HG02938 (cell line): ENCODE results near the gene BCAR1.
"Not testable (repeated sequence)": the region's sequence is repeated elsewhere in the genome, so short reads cannot be mapped to it uniquely, and the experiment has no call there.

Source experiments
- ATAC-seq: cut with Tn5 transposase; IDR thresholded peaks from one replicate; pipeline ENCODE4 v1.9.1; 2021; ENCODE audit warnings: mild to moderate bottlenecking, moderate library complexity; ENCODE audit not compliant: unreplicated experiment

Gene BCAR1

DNA sequence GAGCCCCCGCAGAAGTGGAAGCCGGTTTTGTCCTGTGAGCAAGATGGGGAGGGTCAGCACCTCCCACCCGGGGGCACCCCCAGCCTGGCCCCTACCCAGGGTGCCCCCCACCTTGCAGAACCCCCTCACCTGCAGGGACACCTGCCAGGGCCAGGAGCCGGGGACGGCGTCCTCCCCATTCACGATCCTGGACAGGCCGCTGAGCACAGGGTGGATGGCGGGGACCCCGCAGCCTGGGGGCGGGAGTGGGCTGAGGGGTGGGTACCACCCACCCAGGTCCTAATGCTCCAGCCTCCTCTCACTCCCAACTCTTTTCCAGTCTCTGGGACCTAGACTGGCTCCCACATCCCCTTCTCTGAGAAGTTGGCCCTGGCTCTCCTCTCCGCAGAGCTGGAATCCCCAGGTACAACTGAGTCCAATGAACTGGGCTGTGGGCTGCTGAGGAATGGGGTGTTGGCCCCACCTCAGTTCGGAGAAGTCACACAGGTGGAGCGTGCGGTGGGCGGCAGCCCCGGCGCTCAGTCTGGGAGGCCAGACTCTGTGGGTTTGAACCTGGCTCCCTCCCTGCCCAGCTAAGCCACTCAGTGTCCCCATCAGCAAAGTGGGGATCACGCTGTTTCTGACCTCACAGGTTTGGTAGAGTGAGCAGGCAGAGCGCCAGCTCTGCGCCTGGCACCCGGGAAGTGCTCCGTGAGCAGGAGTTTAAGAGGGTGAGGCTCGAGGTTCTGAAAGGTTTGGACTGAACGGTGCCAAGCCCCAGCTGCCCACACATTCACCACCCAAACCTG, 45.3 kb downstream of the BCAR1 start:
- ATAC-seq, result not testable (repeated sequence)

DNA sequence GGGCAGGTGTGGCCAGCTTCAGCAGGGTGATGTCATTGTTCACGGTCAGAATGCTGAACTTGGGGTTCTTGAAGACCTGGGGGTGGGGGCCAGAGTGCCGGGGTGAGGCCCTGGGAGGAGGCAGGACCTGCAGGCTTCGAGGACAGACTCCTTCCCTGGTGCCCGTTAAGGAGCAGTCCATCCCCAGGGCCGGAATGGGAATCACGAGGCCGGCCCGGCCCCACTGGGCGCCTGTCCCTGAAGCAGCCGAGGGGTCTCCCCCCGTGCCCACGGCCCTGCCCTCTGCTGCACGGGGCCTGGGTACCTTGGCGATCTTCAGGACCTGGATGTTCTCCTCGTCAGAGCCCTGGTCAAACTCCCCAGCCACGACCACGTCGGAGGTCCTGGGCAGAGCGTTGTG, 46.0 kb downstream of the BCAR1 start:
- not testable (repeated sequence) for ATAC-seq

DNA sequence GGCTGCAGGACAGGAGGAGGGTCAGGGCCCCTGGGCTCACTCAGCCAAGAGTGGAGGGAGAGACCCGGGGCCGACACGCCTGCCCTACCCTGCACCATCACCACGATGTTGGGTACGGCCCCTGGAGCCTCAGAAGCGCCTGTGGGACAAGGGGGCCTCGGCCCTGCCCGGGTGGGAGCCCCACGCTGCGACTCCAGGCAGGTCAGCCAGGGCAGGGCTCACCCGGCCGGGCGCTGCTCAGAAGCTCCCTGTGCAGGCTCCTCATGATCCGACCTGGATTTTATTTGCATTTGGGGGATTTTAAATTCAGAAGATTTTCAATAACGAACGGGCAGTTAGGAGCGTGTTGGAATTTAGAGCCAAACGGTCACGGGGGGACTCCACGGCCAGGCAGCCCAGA, 46.5 kb downstream of the BCAR1 start:
- not testable (repeated sequence) for ATAC-seq

- ATAC-seq, result no peak
These were observed 47.0 kb downstream of the BCAR1 start for GRCh38 chr16:75204410-75204758.

- no peak for ATAC-seq
These were observed 47.6 kb downstream of the BCAR1 start for GRCh38 chr16:75203667-75204409.

- ATAC-seq, result no peak
These were observed 48.3 kb downstream of the BCAR1 start for GRCh38 chr16:75203096-75203495.

DNA sequence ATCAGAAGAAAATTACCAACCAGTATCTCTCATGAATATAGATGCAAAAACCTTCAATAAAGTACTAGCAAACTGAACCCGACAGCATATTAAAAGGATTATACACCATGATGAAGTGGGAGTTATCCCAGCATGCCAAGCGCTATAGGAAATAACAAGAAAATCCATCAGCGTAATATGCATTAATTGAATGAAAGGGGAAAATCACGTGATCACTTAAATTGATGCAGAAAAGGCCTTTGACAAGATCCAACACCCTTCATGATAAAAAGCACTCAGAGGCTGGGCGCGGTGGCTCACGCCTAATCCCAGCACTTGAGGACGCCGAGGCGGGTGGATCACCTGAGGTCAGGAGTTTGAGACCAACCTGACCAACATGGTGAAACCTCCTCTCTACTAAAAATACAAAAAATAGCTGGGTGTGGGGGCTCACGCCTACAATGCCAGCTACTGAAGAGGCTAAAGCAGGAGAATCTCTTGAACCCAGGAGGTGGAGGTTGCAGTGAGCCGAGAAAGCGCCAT, 49.3 kb downstream of the BCAR1 start:
- no peak for ATAC-seq

- ATAC-seq, result no peak
These were observed 53.3 kb downstream of the BCAR1 start for GRCh38 chr16:75198135-75198600.

- no peak for ATAC-seq
These were observed 53.8 kb downstream of the BCAR1 start for GRCh38 chr16:75197522-75198134.

DNA sequence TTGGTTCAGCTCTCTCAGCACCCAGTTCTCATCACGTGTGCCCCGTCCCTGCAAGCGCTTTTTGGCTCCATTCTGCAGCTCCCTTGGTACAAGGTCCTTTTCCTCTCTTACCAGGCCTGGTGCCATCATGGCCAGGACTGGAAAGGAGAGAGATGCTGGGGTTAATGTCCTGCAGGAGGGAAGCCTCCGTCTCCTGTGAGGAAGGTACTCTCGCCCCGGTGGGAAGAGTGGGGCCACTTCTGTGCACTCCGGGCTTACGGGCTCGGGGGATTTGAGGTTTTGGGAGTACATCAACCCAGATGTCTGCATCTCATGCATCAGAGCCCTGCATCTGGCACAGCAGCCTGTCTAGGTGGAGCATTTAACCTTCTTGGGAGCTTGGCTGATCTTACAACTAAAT, 54.6 kb downstream of the BCAR1 start:
- ATAC-seq, result no peak

DNA sequence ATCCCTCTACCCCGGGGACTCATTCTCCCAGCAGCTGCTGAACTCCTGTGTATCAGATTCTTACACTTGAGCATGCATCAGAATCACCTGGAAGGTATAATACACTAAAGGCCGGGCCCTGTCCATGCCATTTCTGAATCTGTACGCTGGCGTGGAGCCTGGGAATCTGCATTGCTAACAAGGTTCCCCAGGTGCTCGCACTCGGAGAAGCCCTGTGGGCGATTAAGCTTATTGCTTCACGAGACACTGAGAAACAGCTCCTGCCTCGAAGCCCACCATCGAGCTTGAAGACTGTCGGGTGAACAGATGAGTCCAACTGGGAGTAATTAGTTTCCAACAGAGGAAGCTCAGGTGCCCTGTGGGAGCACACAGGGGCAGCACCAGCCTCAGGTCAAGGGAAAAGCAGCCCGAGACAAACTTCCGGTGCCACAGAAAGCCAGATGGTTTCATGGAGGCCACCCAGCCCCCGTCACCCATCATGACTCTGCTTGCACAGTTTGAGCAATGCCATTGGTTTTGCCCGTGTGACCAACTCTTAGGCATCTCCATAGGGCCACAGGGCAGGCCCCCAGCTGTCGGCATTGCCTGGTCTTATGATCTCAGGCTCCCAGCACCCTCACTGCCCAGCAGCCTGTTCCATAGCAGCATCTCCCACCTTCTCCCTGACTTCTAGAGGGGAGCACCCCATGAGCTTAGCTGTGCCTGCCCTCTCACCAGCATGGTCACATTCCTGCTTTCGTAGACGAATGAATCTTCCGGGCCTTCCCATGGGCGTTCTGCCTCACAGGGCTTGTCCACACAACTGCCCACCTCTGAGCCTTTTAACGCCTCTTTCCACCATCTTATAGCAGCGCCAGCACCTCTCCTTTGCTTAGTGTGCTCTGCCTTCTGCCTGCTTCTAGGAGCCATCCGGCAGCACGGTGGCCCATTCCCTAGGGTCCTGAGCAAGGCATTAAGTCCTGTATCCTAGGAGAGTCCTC, 55.3 kb downstream of the BCAR1 start:
- no peak for ATAC-seq

GRCh38 chr16:75193730-75194444, 57.5 kb downstream of the BCAR1 start:
- ATAC-seq, result no peak

DNA sequence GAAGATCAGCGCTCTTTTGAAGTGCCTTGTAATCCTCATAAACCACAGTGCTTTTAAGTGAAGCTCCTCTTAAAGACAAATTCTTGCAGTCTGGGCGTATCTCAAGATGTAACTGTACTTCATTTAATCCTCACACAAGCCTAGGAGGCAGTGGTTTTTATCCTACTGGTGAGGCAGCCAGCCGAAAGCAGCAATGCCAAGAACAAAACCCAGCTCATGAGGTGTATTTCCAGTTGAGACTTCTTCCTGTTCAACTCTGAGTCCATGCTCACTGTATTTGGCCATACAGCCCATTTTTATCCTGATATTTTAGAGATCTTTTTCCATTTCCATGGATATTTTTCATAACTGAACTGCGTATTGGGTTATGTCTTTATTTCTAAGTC, 58.2 kb downstream of the BCAR1 start:
- ATAC-seq, result no peak

- no peak for ATAC-seq
These were observed 58.7 kb downstream of the BCAR1 start for GRCh38 chr16:75192606-75193264.

DNA sequence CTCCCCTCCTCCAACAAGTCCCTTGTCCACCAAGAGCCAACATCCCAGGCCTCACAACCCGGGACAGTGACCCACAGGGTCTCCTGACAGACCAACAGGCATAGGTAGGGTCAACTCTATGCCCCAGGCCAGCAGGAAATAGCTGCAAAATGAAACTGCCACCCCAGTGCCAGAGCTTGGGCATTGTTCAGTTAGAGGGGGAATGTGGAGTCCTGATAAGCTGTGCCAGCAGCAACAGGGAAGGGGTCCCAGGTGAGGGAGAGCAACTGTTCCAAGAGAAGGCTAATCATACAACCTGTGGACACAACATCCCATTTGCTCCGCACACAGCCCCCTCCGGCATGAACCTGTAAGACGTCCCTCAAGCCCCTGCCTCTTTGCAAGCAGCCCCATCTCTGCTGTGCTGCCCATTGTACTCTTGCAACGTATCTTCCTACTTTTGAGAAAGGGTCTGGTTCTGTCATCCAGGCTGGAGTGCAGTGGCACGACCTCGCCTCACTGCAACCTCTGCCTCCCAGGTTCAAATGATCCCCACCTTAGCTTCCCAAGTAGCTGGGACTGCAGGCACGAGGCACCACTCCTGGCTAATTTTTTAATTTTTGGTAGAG, 61.7 kb downstream of the BCAR1 start:
- ATAC-seq, result no peak

- ATAC-seq, result no peak
These were observed 62.5 kb downstream of the BCAR1 start for GRCh38 chr16:75188832-75189477.

DNA sequence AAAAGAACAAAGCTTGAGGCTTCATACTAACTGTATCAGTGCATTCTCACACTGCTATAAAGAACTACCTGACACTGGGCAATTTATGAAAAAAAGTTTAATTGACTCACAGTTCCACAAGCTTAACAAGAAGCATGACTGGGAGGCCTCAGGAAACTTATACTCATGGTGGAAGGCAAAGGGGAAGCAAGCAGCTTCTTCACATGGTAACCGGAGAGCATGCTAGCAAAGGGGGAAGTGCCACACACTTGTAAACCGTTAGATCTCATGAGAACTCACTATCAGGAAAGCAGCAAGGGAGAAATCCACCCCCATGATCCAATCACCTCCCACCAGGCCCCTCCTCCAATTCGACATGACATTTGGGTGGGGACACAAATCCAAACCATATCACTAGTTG, 69.8 kb downstream of the BCAR1 start:
- no peak for ATAC-seq

- no peak for ATAC-seq
These were observed 72.2 kb downstream of the BCAR1 start for GRCh38 chr16:75179208-75179607.
